GM19463 (cell line): ENCODE results near the gene ATP5PO.
"Not testable (repeated sequence)": the region's sequence is repeated elsewhere in the genome, so short reads cannot be mapped to it uniquely, and the experiment has no call there.

Source experiments
- ATAC-seq: cut with Tn5 transposase; IDR thresholded peaks from one replicate; pipeline ENCODE4 v1.9.1; 2021; ENCODE audit warnings: mild to moderate bottlenecking, moderate library complexity; ENCODE audit not compliant: unreplicated experiment

ATP5PO gene

DNA sequence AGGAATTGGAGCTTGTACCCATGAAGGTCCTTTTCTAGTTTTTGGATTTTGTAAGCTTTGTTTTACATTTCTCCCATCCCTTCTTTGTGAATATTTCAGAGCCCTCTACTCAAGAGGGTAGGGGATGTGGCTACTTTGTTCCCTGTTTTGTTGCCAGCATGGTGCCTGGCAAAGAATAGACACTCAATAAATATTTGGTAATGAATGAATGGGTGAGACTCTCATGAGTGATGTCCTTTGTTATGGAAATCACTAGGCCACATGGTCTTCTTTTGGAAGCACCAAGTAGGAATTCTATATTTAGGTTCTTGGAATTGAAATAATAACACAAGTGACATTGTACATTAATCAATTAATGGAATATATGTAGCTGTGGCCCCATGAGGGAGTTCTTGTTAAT is 26.8 kb upstream of the ATP5PO start:
- ATAC-seq = no peak

DNA sequence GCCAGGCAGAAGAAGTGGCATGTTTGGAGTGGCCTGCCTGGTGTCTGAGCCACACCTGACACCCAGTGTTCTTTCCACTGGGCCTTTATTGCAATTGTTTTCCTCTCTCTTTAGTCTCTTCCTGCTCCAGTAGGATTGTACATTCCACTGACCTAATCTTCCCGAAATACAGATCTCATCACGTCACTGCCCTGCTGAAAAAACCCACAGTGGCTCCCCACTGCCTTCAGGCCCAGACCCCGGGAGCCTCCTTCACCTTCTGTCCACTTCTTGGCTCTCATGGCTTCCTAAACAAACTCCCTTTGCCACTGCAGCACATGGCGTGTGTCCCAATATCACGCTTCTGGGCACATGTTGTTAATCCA is 25.3 kb upstream of the ATP5PO start:
- no peak for ATAC-seq

DNA sequence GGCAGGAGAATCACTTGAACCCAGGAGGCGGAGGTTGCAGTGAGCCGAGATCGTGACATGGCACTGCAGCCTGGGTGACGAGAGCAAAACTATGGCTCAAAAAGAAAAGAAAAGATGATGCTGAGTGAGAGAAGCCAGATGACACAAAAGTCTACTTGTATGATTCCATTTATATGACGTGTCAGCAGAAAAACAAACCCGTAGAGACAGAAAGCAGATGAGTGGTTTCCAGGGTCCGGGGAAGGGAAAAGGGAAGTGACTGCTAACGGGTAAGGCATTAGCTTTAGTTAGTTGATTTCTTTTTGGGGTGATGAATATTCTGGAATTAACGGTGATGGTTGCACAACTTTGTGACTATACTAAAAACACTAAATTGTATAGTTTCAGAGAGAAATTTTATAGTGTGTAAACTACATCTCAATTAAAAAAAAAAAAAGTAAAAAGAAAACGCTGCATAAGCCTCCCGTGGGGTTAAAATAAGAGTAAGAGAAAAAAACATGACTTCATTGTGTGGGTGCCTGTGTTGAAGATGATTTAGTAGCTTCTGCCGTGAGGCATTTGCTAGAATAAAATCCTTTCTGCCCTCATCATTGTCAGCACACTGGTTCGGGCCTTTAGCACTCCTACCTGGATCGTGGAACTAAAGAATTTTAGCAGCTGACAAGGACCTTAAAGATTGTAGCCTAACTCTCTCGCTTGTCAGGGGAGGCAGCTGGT is 24.7 kb upstream of the ATP5PO start:
- no peak for ATAC-seq

GRCh38 chr21:33939226-33939625 is 23.6 kb upstream of the ATP5PO start:
- ATAC-seq = no peak

DNA sequence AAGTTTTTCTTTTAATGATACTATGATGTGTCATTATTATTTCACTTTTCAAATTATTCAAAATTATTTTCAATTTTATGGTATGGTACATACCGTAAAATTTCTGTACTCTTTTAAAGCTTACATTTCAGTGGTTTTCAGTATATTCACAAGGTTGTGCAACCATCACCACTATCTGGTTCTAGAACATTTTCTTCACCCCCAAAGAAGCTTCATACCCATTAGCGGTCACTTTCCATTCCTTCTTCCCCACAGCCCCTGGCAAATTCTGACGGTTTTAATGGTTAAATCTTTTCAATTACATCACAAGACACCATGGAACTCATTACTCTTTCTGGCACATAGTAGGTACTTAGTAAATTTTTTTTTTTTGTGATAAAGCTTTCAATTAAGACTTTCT is 22.8 kb upstream of the ATP5PO start:
- ATAC-seq = no peak

DNA sequence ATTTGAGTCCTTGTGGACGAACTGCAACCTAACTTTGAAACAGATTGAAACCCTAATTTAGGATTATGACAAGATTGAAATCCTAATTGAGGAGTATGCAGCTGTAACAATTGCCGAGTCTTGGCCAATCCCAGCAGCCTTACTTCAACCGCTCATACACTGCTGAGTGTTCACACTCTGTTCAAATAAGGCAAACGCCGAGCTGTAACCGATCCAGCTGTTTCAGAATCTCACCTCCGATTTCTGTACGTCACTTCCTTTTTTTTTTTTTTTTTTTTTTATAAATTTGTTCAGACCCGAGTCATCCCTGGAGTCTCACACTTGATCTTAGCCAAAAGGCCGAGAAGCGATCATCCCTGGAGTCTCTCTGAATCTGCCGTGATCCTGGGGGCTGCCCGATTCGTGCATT is 22.3 kb upstream of the ATP5PO start:
- no peak for ATAC-seq

- ATAC-seq = no peak
Measured at GRCh38 chr21:33937146-33937545, 21.5 kb upstream of the ATP5PO start.

DNA sequence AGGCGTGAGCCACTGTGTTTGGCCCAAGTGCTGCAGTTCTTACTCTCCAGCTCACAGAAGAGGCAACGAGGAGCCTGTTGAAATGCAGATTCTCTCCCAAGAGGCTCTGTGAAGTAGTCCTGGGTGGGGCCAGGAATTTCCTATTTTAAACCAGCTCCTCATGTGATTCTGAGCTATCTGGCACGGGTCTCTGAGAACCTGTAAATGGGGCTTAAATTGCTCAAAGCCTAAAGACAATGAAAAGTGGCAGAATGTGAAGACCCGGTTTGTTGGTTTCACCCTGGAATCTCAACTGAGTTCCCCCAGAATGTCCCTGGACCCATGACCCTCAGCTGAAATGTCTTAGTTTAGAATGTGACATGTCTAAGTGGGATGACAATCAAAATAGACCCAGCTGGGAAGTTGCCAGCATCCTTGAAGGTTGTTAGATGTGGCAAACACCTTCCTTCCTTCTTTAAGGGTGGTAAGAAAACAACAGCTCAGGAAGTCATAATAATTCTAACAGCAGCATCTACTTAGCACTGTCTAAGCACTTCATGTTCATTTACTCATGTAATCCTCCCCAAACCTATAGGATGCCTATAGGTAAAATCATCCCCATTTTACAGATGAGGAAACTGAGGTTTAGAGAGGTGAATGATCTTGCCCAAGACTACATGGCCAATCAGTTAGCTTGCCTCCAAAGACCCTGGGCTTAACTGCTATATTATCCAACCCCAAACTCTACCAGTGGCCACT is 20.9 kb upstream of the ATP5PO start:
- ATAC-seq = no peak

DNA sequence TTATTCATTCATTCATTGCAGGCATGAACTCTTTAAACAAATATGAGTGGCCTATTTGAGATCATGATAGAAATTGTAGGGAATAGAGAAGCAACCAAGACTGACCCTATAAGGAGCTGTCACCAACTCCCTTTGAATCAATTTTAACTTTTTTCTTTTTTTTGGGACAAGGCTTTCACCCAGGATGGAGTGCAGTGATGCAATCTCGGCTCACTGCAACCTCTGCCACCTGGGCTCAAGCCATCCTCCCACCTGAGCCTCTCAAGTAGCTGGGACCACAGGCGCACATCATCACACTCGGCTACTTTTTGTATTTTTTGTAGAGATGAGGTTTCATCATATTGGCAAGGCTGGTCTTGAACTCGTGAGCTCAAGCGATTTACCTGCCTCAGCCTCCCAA is 17.1 kb upstream of the ATP5PO start:
- no peak for ATAC-seq

DNA sequence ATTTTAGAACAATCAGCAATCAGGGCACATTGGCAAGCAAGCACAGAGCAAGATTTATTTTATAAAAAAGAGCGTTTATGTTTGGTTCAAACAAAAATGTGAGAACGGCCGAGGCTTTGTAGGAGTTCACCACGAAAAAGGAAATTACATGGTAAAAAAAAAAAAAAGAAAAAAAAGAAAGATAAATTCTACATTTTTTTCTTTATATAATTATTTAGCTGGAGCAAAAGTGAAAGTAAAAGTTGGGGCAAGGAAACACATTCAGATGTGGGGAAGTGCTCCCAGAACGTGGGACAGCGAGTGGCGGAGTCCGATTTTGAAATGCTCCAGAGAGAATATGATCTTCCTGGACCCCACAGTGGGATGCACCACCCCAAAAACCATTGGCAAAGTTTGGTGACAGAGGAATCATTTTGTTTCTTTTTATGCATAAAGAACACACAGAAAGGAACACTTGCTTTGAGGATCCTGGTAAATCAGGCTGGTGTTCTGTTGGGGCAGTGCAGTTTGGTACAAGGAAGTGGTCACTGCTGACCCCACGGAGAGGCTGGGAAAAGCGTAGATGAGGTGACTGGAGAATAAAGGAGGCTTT is 16.3 kb upstream of the ATP5PO start:
- no peak for ATAC-seq

DNA sequence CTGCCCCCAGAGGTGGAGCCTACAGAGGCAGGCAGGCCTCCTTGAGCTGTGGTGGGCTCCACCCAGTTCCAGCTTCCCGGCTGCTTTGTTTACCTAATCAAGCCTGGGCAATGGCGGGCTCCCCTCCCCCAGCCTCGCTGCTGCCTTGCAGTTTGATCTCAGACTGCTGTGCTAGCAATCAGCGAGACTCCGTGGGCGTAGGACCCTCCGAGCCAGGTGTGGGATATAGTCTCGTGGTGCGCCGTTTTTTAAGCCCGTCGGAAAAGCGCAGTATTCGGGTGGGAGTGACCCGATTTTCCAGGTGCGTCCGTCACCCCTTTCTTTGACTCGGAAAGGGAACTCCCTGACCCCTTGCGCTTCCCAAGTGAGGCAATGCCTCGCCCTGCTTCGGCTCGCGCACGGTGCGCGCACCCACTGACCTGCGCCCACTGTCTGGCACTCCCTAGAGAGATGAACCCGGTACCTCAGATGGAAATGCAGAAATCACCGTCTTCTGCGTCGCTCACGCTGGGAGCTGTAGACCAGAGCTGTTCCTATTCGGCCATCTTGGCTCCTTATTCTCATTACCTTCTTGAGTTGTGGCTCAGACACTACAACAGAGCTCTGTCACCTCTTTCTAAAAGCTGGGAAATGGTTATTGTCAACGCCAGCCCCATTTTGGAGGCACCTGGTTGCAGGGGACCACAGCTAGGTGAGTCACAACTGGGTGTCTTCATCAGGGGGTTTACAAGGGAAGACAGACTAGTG is 15.6 kb upstream of the ATP5PO start:
- not testable (repeated sequence) for ATAC-seq

- ATAC-seq = not testable (repeated sequence)
Measured at GRCh38 chr21:33926248-33926647, 10.6 kb upstream of the ATP5PO start.

DNA sequence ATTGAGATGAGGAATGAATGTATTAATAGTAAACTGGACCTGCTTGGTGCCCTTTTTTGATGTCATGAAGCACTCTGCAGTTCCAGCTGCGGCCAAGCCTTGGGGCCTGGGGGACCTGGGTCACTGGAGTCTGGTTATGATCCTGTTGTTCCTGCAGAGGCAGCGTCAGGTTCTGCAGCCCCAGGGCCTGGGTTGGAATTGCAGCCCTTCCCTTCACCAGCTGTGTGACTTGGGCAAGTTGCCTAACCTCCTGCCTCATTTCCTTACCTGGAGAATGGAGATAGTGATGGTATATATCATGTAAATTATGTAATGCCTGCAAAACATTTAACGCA is 9.1 kb upstream of the ATP5PO start:
- ATAC-seq = no peak

GRCh38 chr21:33924079-33924765 is 8.6 kb upstream of the ATP5PO start:
- ATAC-seq = peak; percentile 84

GRCh38 chr21:33917421-33917820 is 1.8 kb upstream of the ATP5PO start:
- ATAC-seq = no peak

DNA sequence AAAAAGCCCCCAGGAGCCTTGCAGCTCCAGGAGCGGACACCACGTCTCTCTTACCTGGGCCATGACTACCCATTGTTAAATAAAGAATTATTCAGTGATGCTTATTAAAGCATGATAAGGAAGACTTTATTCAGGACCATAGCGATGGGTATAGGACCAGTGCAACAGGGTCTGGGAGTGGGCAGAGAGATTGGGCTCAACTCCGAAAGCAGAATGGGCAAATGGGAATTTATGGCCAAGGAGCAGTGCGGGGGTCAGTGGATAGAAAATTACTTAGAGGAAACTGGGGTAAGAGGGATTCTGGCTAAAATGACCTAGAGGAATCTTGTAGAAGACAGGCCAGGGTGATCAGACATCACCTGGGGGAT is 580 bp upstream of the ATP5PO start:
- no peak for ATAC-seq

DNA sequence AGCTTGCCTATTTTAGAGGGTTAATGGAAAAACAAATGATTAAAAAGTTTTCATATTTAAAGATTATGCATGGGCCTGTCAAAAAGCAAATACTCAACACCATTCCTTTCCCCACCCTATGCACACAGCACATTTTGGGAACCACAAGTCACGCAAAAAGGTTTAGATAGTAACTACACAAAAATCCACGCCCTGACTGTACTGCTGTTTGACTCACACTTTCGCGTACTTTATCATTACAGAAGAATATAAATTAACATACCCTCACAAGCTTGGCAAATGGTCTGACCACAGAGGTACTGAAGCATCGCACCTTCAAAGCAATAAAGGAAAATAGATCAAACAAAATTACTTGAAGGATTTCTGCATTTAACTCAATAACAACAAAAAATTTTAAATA is 1.4 kb downstream of the ATP5PO start:
- no peak for ATAC-seq

GRCh38 chr21:33909756-33910155 is 5.8 kb downstream of the ATP5PO start:
- no peak for ATAC-seq

DNA sequence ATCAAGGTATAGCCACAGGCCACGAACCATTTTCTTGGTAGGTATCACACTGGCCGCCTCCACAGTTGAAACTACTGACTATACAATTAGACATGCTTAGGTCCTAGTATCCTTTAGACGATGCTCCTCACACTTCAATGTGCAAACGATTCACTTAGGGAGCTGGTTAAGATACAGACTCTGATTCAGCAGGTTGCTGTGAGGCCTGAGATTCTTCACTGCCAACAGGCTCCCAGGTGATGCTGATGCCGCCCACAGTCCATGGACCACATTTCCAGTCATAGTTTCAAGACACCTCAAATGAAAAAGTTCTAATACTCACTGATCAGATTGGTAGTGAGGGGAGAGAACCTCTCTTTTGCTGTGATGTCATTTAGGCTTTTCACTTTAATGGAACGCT is 6.8 kb downstream of the ATP5PO start:
- no peak for ATAC-seq

DNA sequence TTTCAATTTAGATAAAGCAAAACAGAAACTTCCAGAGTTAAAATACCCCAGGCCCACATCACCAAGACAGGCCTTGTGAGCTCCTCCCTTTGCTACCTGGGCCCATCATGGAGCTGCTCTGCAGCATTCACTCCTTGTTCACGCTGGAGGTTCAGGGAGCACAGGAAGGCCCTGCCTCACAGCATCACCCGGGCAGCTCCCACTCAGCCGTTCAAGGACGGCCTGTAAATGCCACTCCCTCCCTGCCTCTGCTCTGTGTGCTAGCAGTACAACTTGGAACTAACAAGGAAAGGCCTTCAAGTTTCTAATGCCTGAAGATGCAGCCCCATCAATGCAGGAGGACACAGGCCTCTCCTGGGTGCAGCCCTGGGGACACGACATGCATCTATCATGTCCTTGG is 11.6 kb downstream of the ATP5PO start:
- no peak for ATAC-seq

DNA sequence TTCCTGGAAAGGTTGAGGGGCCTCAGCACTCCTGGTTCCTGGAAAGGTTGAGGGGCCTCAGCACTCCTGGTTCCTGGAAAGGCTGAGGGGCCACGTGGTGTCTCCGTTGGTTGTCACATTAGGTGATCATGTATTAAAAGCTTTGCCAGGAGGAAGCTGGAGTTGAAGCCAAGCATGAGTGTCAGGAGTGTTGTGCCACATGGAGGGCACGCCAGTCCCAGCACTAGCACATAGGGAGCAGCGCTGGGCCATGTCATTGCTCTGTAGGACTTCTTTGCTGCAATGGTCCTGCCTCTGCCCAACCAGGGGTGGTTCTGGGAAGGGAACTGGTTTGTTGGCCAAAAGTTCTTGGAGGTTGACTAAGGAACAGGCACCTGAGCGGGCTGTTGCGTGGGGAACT is 13.3 kb downstream of the ATP5PO start:
- ATAC-seq = no peak
